GM19397 (cell line): ENCODE data around the gene PTPRN2.

Source experiments
- ATAC-seq: cut with Tn5 transposase; IDR thresholded peaks from one replicate; pipeline ENCODE4 v1.9.1; 2021; ENCODE audit warnings: mild to moderate bottlenecking, moderate library complexity; ENCODE audit not compliant: unreplicated experiment

PTPRN2 gene

GRCh38 chr7:158495216-158495615 is 92.4 kb downstream of the PTPRN2 start:
- ATAC-seq, result no peak

GRCh38 chr7:158494643-158495042 is 93.0 kb downstream of the PTPRN2 start:
- ATAC-seq, result no peak

GRCh38 chr7:158494162-158494586 is 93.4 kb downstream of the PTPRN2 start:
- ATAC-seq, result no peak

GRCh38 chr7:158492367-158492764 is 95.3 kb downstream of the PTPRN2 start:
- ATAC-seq, result no peak

- ATAC-seq, result no peak
Measured at GRCh38 chr7:158491094-158491493, 96.5 kb downstream of the PTPRN2 start.

GRCh38 chr7:158490171-158490782 is 97.3 kb downstream of the PTPRN2 start:
- ATAC-seq, result no peak

GRCh38 chr7:158489462-158490155 is 98.0 kb downstream of the PTPRN2 start:
- no peak for ATAC-seq

GRCh38 chr7:158488181-158488971 is 99.2 kb downstream of the PTPRN2 start:
- ATAC-seq, result no peak

GRCh38 chr7:158487631-158488151 is 99.9 kb downstream of the PTPRN2 start:
- no peak for ATAC-seq

- ATAC-seq, result no peak
Measured at GRCh38 chr7:158486919-158487318, 100.7 kb downstream of the PTPRN2 start.

GRCh38 chr7:158484801-158485531 is 102.7 kb downstream of the PTPRN2 start:
- ATAC-seq, result no peak

GRCh38 chr7:158482480-158482879 is 105.1 kb downstream of the PTPRN2 start:
- no peak for ATAC-seq

GRCh38 chr7:158479664-158480025 is 108.0 kb downstream of the PTPRN2 start:
- no peak for ATAC-seq

- ATAC-seq, result no peak
Measured at GRCh38 chr7:158479021-158479663, 108.5 kb downstream of the PTPRN2 start.

- no peak for ATAC-seq
Measured at GRCh38 chr7:158477866-158478265, 109.8 kb downstream of the PTPRN2 start.

- no peak for ATAC-seq
Measured at GRCh38 chr7:158476331-158476932, 111.2 kb downstream of the PTPRN2 start.

- ATAC-seq, result no peak
Measured at GRCh38 chr7:158475679-158476052, 112.0 kb downstream of the PTPRN2 start.

- ATAC-seq, result no peak
Measured at GRCh38 chr7:158475036-158475678, 112.5 kb downstream of the PTPRN2 start.

GRCh38 chr7:158474488-158474887 is 113.1 kb downstream of the PTPRN2 start:
- ATAC-seq, result no peak

- ATAC-seq, result no peak
Measured at GRCh38 chr7:158473946-158474345, 113.7 kb downstream of the PTPRN2 start.
